K562 (cell line): Measurements from ENCODE around the gene VAT1L. TPM values are rescaled to one million over a fixed set of nuclear protein-coding genes. Genes with fewer than 3 reads are reported as not detected.

Experiments
- ATAC-seq: fragments of 200-7000 bp; cut with Tn5 transposase; 3 replicates; pipeline ENCODE4 v1.9.1; 2020; ENCODE audit warnings: moderate library complexity
- BruUV-seq: library from RNA; stranded (reverse); fragments of 400-500 nt; replicated peaks from 2 replicates; lab custom pipeline; 2021; lab: Mats Ljungman, UMichigan
- CTCF ChIA-PET: fragments of 300-600 bp; formaldehyde crosslinking; extraction: SDS; loops from one replicate; lab custom pipeline; 2021; ENCODE audit warnings: low intra/inter-chr PET ratio; lab: Yijun Ruan, JAX
- POLR2A ChIA-PET: fragments of 300-600, 350-650 bp; sonication (Branson Sonifier 250); formaldehyde crosslinking; extraction: SDS; loops from one replicate; lab custom pipeline; 2021; ENCODE audit warnings: antibody characterized with exemption, inconsistent platforms; lab: Yijun Ruan, JAX
- DNase-seq, 4 experiments: peaks; one replicate each; pipeline versions ENCODE4 v3.0.0 to v3.0.0-alpha.2; 2011 to 2018; ENCODE audit warnings: low spot score in 3 of 4, mixed read lengths in 3 of 4; ENCODE audit errors: extremely low read depth in 1 of 4
- FAIRE-seq: peaks from 2 replicates; lab custom pipeline; 2011; peaks lifted over from hg19 to GRCh38; lab: Jason Lieb, UNC
- H2AFZ ChIP-seq: 2 replicates; pipeline ENCODE4 v1.6.0; 2011; ENCODE audit warnings: low read depth, low read length, control low read depth, inconsistent platforms
- H3K27ac ChIP-seq: fragments of 200-600 bp; 3 replicates; pipeline ENCODE4 v1.8.0; 2011; ENCODE audit warnings: low read depth, mild to moderate bottlenecking, control low read depth, inconsistent platforms, low read length, moderate library complexity, mixed read lengths; ENCODE audit errors: extremely low read depth
- H3K27me3 ChIP-seq, 2 experiments: fragments of 300-600 bp in 1 of 2; 2 replicates in 1 of 2; 3 replicates in 1 of 2; pipeline versions ENCODE4 v1.6.0 to v1.8.0; 2011; ENCODE audit warnings: inconsistent platforms in 2 of 2, low read length in 2 of 2, mild to moderate bottlenecking in 1 of 2, mixed read lengths in 1 of 2, moderate library complexity in 1 of 2; ENCODE audit not compliant: control insufficient read depth in 2 of 2, insufficient read depth in 2 of 2
- H3K36me3 ChIP-seq: fragments of 300-600 bp; 3 replicates; pipeline ENCODE4 v1.8.0; 2011; ENCODE audit warnings: mild to moderate bottlenecking, low read length, inconsistent platforms; ENCODE audit not compliant: control insufficient read depth, insufficient read depth
- H3K4me1 ChIP-seq, 2 experiments: fragments of 200-600 bp in 1 of 2; replicated peaks in 1 of 2; 2 replicates in 1 of 2; 3 replicates in 1 of 2; pipeline versions ENCODE4 v1.5.1 to v1.8.0; 2011; ENCODE audit warnings: inconsistent platforms in 2 of 2, low read length in 2 of 2, mild to moderate bottlenecking in 1 of 2, mixed read lengths in 1 of 2, moderate library complexity in 1 of 2; ENCODE audit not compliant: control insufficient read depth in 2 of 2, insufficient read depth in 2 of 2
- H3K4me2 ChIP-seq: 2 replicates; pipeline ENCODE4 v1.6.1; 2011; ENCODE audit warnings: low read length, control low read depth, inconsistent platforms, mixed read lengths; ENCODE audit not compliant: insufficient read depth
- H3K4me3 ChIP-seq: fragments of 200-600 bp; sonication (generic), shearing (Covaris generic); 2 replicates; pipeline ENCODE4 v1.5.1; 2016; ENCODE audit warnings: control low read depth, inconsistent platforms
- H3K79me2 ChIP-seq: fragments of 200-600 bp; 3 replicates; pipeline ENCODE4 v1.8.0; 2011; ENCODE audit warnings: low read length, inconsistent platforms; ENCODE audit not compliant: control insufficient read depth, insufficient read depth
- H3K9ac ChIP-seq, 2 experiments: 2 replicates each; pipeline versions ENCODE4 v1.6.0 to v1.6.1; 2011; ENCODE audit warnings: low read depth in 2 of 2, low read length in 2 of 2, control low read depth in 1 of 2, inconsistent platforms in 1 of 2, mild to moderate bottlenecking in 1 of 2, mixed read lengths in 1 of 2; ENCODE audit not compliant: insufficient read depth in 1 of 2
- H3K9me1 ChIP-seq: one replicate; pipeline ENCODE4 v1.6.0; 2011; ENCODE audit warnings: inconsistent platforms, mild to moderate bottlenecking, low read length, moderate library complexity; ENCODE audit not compliant: control insufficient read depth, insufficient read depth
- H3K9me3 ChIP-seq: replicated peaks from 2 replicates; pipeline ENCODE4 v1.5.1; 2011; ENCODE audit warnings: low read depth, low read length, inconsistent platforms; ENCODE audit not compliant: control insufficient read depth, insufficient read depth
- H4K20me1 ChIP-seq: replicated peaks from 2 replicates; pipeline ENCODE4 v1.6.1; 2011; ENCODE audit warnings: low read length, inconsistent platforms, mixed read lengths; ENCODE audit not compliant: control insufficient read depth, insufficient read depth
- BCL6 ChIP-seq: fragments of 250-450 bp; sonication (Bioruptor Pico); IDR thresholded peaks from 2 replicates; pipeline ENCODE4 v1.4.0; 2020
- FOXP1 ChIP-seq: sonication (generic); formaldehyde crosslinking; IDR thresholded peaks from 2 replicates; pipeline ENCODE4 v1.8.0; 2022; ENCODE audit warnings: mild to moderate bottlenecking, missing genetic modification reagents
- MEF2A ChIP-seq: IDR thresholded peaks from 2 replicates; pipeline ENCODE4 v1.6.1; 2011; ENCODE audit warnings: low read depth, mild to moderate bottlenecking, low read length, moderate library complexity; ENCODE audit not compliant: control insufficient read depth
- NONO ChIP-seq, 2 experiments: fragments of 200-400 bp in 1 of 2; fragments of 450-650 bp in 1 of 2; formaldehyde crosslinking in 1 of 2; IDR thresholded peaks; 2 replicates each; pipeline ENCODE4 v1.6.1; 2017; ENCODE audit warnings: low read depth in 2 of 2, mild to moderate bottlenecking in 2 of 2, moderate library complexity in 2 of 2, low read length in 1 of 2
- ZNF699 ChIP-seq: fragments of 250-450 bp; sonication (Bioruptor Pico); IDR thresholded peaks from 2 replicates; pipeline ENCODE4 v1.8.0; 2021; ENCODE audit warnings: mild to moderate bottlenecking, moderate library complexity; ENCODE audit not compliant: insufficient replicate concordance
- ZNF75A ChIP-seq: fragments of 450-650 bp; formaldehyde crosslinking; IDR thresholded peaks from 2 replicates; pipeline ENCODE4 v1.4.0; 2020; ENCODE audit warnings: mild to moderate bottlenecking
- WGBS: fragments of 100-300 bp; shearing (Covaris generic); methylation state at CpG from one replicate; pipeline ENCODE4 v1.1.6; 2016; ENCODE audit warnings: low coverage, mixed read lengths; ENCODE audit not compliant: insufficient coverage; ENCODE audit errors: missing lambda C conversion rate; 5-methylcytosine and 5-hydroxymethylcytosine counted together
- in situ Hi-C: fragments of 300-500 bp; cut with MboI; formaldehyde crosslinking; loops from 4 replicates; pipeline ENCODE4 v1.15.0; 2018; ENCODE audit warnings: inconsistent platforms, mixed read lengths
- intact Hi-C: fragments of 100-400 bp; cut with micrococcal nuclease; formaldehyde crosslinking; loops from 2 replicates; pipeline ENCODE4 v1.14.2; 2022
- polyA plus RNA-seq, 8 experiments: library from polyadenylated mRNA; depleted of rRNA in 4 of 8; stranded (reverse) in 5 of 8; unstranded in 3 of 8; fragments of >200 nt; fragmentation: Nextera tagmentation in 2 of 8; fragmentation: Illumina TruSeq in 1 of 8; extraction: Ambion mirVana in 2 of 8; extraction: Trizol in 1 of 8; gene quantifications; 2 replicates each; pipeline versions ENCODE4 v1.2.1 to v1.2.3, GENCODE V29; 2011 to 2014; ENCODE audit warnings: inconsistent platforms in 1 of 8, missing spikeins in 1 of 8
- total RNA-seq, 7 experiments: library from RNA; depleted of rRNA in 6 of 7; stranded (reverse); fragments of >200 nt in 6 of 7; fragmentation: Illumina TruSeq in 2 of 7; extraction: Trizol in 2 of 7; gene quantifications; 2 replicates each; pipeline versions ENCODE4 v1.2.1 to v1.2.3, GENCODE V29; 2011 to 2021; ENCODE audit warnings: low replicate concordance in 1 of 7
- TF ChIP-seq, protein P1 (sequence below), 2 experiments: fragments of 450-650 bp; formaldehyde crosslinking in 1 of 2; IDR thresholded peaks; 2 replicates each; pipeline versions ENCODE4 v1.4.0 to v1.6.1; 2014 to 2020; ENCODE audit warnings: mild to moderate bottlenecking in 2 of 2, borderline replicate concordance in 1 of 2, low read depth in 1 of 2

The VAT1L gene
- total and polyA plus RNA-seq, 9 of the 15 experiments (the other 6 are each of a cell fraction or from before 2014, with no cell fraction given) = 0.01 TPM; not detected in 8

DNA sequence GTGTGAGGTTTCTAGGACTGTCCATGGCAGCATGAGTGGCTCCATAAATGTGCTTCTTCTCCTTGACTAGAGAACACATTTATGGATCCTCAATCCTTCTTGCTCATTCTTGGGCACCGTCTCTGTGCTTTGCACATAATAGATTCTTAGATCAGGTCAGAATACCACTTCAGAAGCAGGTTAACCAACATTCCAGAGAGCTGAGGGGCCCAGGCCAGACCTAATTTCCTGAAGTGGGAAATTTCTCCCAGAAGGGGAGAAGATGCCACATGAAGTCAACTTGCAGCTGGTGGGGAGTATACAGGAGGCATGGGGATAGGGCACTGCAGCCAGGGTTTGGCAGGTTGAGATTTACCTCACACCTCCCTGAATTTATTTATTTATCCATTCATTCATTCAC lies 24.4 kb upstream of the VAT1L start:
- POLR2A ChIA-PET = no interaction called here
- intact Hi-C loops = no loop called here
- no peak for ATAC-seq
- in situ Hi-C loops = no loop called here
- Histone ChIP-seq H3K36me3 (no peaks in the 10 kb centered on the region), H3K4me3 (no peak overlapping the region), H4K20me1 (no peaks in the 10 kb centered on the region), H3K9me3 (no peaks in the 10 kb centered on the region), H3K27me3 (peaks cover 3 to 4% of the 10 kb centered on the region in 2 experiments; a peak in 2 of 5 replicates), H3K9me1 (no peaks in the 10 kb centered on the region), H3K4me1 (no peaks in the 10 kb centered on the region), H3K9ac (no peak overlapping the region), H3K4me2 (no peak overlapping the region), H3K27ac (no peak overlapping the region), H3K79me2 (no peaks in the 10 kb centered on the region), H2AFZ (no peak overlapping the region)
- BruUV-seq = no TSS peak
- CTCF ChIA-PET = no interaction called here
- no peak for FAIRE-seq
- DNase-seq = no peak
- no peak for TF ChIP-seq ZNF75A (CRISPR knock-in tag)
- TF ChIP-seq FOXP1 (CRISPR knock-in tag) = no peak
- WGBS = 0% methylated on average over 1 of the region's 1 CpG

DNA sequence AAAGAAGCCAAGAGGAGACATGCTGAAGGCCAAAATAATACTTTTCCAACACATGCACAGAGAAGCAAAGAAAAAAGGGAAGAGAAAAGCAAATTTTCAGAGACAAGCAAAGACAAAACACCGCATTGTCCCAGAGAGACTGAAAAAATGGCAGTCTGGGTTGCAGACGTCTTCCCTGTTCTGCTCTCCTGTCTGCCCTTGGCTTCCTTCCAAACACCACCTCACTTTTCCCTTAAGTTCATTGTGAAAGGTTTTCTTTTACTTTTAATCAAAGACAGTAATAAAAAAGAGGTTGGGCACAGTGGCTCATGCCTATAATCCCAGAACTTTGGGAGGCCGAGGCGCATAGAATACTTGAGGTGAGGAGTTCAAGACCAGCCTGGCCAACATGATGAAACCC lies 21.2 kb upstream of the VAT1L start:
- CTCF ChIA-PET = no interaction called here

More for the DNA sequence above, 21.2 kb upstream of the VAT1L start:
- no TSS peak for BruUV-seq
- Histone ChIP-seq H3K36me3 (no peaks in the 10 kb centered on the region), H3K27me3 (peaks cover 3 to 4% of the 10 kb centered on the region in 2 experiments; a peak in 2 of 5 replicates), H3K4me1 (no peaks in the 10 kb centered on the region), H3K9ac (no peak overlapping the region), H2AFZ (no peak overlapping the region), H3K4me3 (no peak overlapping the region), H3K9me1 (no peaks in the 10 kb centered on the region), H3K9me3 (no peaks in the 10 kb centered on the region), H3K27ac (no peak overlapping the region), H3K4me2 (no peak overlapping the region), H4K20me1 (no peaks in the 10 kb centered on the region), H3K79me2 (no peaks in the 10 kb centered on the region)
- in situ Hi-C loops = no loop called here
- DNase-seq = no peak
- 0% methylated on average over 4 of the region's 4 CpGs for WGBS
- intact Hi-C loops = no loop called here
- ATAC-seq = no peak
- no peak for FAIRE-seq
- no peak for TF ChIP-seq NONO (IDR thresholded peaks at IDR 0.05; ENCODE audit: low read depth in 2 of 2, low read length in 1 of 2)
- TF ChIP-seq BCL6 (CRISPR knock-in tag) = no peak
- no peak for TF ChIP-seq ZNF699 (CRISPR knock-in tag)
- TF ChIP-seq, protein P1, sequence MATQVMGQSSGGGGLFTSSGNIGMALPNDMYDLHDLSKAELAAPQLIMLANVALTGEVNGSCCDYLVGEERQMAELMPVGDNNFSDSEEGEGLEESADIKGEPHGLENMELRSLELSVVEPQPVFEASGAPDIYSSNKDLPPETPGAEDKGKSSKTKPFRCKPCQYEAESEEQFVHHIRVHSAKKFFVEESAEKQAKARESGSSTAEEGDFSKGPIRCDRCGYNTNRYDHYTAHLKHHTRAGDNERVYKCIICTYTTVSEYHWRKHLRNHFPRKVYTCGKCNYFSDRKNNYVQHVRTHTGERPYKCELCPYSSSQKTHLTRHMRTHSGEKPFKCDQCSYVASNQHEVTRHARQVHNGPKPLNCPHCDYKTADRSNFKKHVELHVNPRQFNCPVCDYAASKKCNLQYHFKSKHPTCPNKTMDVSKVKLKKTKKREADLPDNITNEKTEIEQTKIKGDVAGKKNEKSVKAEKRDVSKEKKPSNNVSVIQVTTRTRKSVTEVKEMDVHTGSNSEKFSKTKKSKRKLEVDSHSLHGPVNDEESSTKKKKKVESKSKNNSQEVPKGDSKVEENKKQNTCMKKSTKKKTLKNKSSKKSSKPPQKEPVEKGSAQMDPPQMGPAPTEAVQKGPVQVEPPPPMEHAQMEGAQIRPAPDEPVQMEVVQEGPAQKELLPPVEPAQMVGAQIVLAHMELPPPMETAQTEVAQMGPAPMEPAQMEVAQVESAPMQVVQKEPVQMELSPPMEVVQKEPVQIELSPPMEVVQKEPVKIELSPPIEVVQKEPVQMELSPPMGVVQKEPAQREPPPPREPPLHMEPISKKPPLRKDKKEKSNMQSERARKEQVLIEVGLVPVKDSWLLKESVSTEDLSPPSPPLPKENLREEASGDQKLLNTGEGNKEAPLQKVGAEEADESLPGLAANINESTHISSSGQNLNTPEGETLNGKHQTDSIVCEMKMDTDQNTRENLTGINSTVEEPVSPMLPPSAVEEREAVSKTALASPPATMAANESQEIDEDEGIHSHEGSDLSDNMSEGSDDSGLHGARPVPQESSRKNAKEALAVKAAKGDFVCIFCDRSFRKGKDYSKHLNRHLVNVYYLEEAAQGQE (IDR thresholded peaks at IDR 0.05; ENCODE audit: borderline replicate concordance) = no peak
- TF ChIP-seq, protein P1 (CRISPR knock-in tag; IDR thresholded peaks at IDR 0.05; ENCODE audit: low read depth) = no peak
- TF ChIP-seq MEF2A = no peak
- POLR2A ChIA-PET = interaction anchor here (0.5 kb wide), 1 partner anchor 709 kb away, joined by 3 read pairs; no protein-coding TSS in a partner anchor
